GM23338 (cell line): ENCODE data around the gene TOR2A. TPM values are rescaled to one million over a fixed set of nuclear protein-coding genes. Genes with fewer than 3 reads are reported as not detected.
A peak's percentile ranks its signal among the peaks of the same experiment; 100 is the strongest.

Experiments used
- ATAC-seq: fragments of 200-7000 bp; cut with Tn5 transposase; 3 replicates; pipeline ENCODE4 v1.9.1; 2020
- DNase-seq: peaks from one replicate; pipeline ENCODE4 v3.0.0-alpha.2; 2015; ENCODE audit warnings: low spot score
- H2AFZ ChIP-seq: fragments of 200-600 bp; sonication (generic); 2 replicates; pipeline ENCODE4 v1.8.0; 2016; ENCODE audit warnings: antibody characterized with exemption, mild to moderate bottlenecking, moderate library complexity
- H3F3A ChIP-seq: fragments of 200-600 bp; sonication (generic); replicated peaks from 2 replicates; pipeline ENCODE4 v1.8.0; 2017; ENCODE audit warnings: antibody characterized with exemption, mixed run types, low read depth
- H3K27ac ChIP-seq: fragments of 200-600 bp; sonication (generic); 2 replicates; pipeline ENCODE4 v1.6.1; 2016; ENCODE audit warnings: low read depth
- H3K27me3 ChIP-seq: fragments of 200-600 bp; sonication (generic); 2 replicates; pipeline ENCODE4 v1.8.0; 2016; ENCODE audit warnings: mild to moderate bottlenecking, mixed run types, moderate library complexity; ENCODE audit not compliant: insufficient read depth
- H3K36me3 ChIP-seq: fragments of 200-600 bp; sonication (generic); 2 replicates; pipeline ENCODE4 v1.8.0; 2016; ENCODE audit warnings: mild to moderate bottlenecking; ENCODE audit not compliant: insufficient read depth
- H3K4me1 ChIP-seq: fragments of 200-600 bp; sonication (generic); 2 replicates; pipeline ENCODE4 v1.8.0; 2016; ENCODE audit warnings: mild to moderate bottlenecking, moderate library complexity; ENCODE audit not compliant: insufficient read depth
- H3K4me2 ChIP-seq: fragments of 200-600 bp; sonication (generic); 2 replicates; pipeline ENCODE4 v1.7.1; 2017; ENCODE audit warnings: mixed run types
- H3K4me3 ChIP-seq: fragments of 200-600 bp; sonication (generic); 2 replicates; pipeline ENCODE4 v1.6.1; 2016; ENCODE audit warnings: mixed run types
- H3K79me2 ChIP-seq: fragments of 200-600 bp; sonication (generic); replicated peaks from 2 replicates; pipeline ENCODE4 v1.8.0; 2017; ENCODE audit warnings: mild to moderate bottlenecking; ENCODE audit not compliant: insufficient read depth
- H3K9me2 ChIP-seq: fragments of 200-600 bp; sonication (generic); 2 replicates; pipeline ENCODE4 v1.8.0; 2017; ENCODE audit not compliant: insufficient read depth
- H4K20me1 ChIP-seq: fragments of 200-600 bp; sonication (generic); replicated peaks from 2 replicates; pipeline ENCODE4 v1.8.0; 2017; ENCODE audit warnings: mild to moderate bottlenecking; ENCODE audit not compliant: insufficient read depth
- H3K27ac Mint-ChIP-seq: 2 replicates; pipeline ENCODE4 v1.8.0; 2020; ENCODE audit warnings: inconsistent platforms, mild to moderate bottlenecking, moderate library complexity, mixed read lengths
- H3K27me3 Mint-ChIP-seq: 3 replicates; pipeline ENCODE4 v1.8.0; 2022; ENCODE audit warnings: low read depth, mild to moderate bottlenecking, moderate library complexity, mixed read lengths, inconsistent platforms; ENCODE audit not compliant: insufficient read depth, poor library complexity
- H3K36me3 Mint-ChIP-seq: 3 replicates; pipeline ENCODE4 v1.8.0; 2021; ENCODE audit warnings: low read depth, mild to moderate bottlenecking, inconsistent platforms, moderate library complexity, mixed read lengths
- H3K4me1 Mint-ChIP-seq: 3 replicates; pipeline ENCODE4 v1.8.0; 2020; ENCODE audit warnings: mild to moderate bottlenecking, inconsistent platforms, mixed read lengths
- H3K4me3 Mint-ChIP-seq: 3 replicates; pipeline ENCODE4 v1.8.0; 2021; ENCODE audit warnings: moderate library complexity, mild to moderate bottlenecking, inconsistent platforms, mixed read lengths
- H3K9me3 Mint-ChIP-seq: 3 replicates; pipeline ENCODE4 v1.8.0; 2020; ENCODE audit warnings: moderate library complexity, mild to moderate bottlenecking, inconsistent platforms, mixed read lengths
- CREB1 ChIP-seq: fragments of 250-450 bp; sonication (Bioruptor Pico); IDR thresholded peaks from 2 replicates; pipeline ENCODE4 v1.5.0; 2020; ENCODE audit warnings: low read depth, mild to moderate bottlenecking, moderate library complexity
- EZH2 ChIP-seq: fragments of 200-600 bp; sonication (generic); IDR thresholded peaks from one replicate; pipeline ENCODE4 v1.8.0; 2017; ENCODE audit warnings: antibody characterized with exemption, mild to moderate bottlenecking, low read depth; ENCODE audit not compliant: unreplicated experiment
- EZH2phosphoT487 ChIP-seq: fragments of 200-600 bp; sonication (generic); IDR thresholded peaks from one replicate; pipeline ENCODE4 v1.8.1; 2018; ENCODE audit warnings: antibody characterized with exemption; ENCODE audit not compliant: unreplicated experiment
- JUNB ChIP-seq: IDR thresholded peaks from one replicate; pipeline ENCODE4 v1.6.1; 2016; ENCODE audit warnings: antibody characterized with exemption; ENCODE audit not compliant: unreplicated experiment
- NANOG ChIP-seq: IDR thresholded peaks from 2 replicates; pipeline ENCODE4 v1.6.1; 2016; ENCODE audit warnings: antibody characterized with exemption, borderline replicate concordance
- POLR2AphosphoS5 ChIP-seq: IDR thresholded peaks from 2 replicates; pipeline ENCODE4 v1.6.1; 2016; ENCODE audit warnings: antibody characterized with exemption, low read depth
- STAT1 ChIP-seq: IDR thresholded peaks from one replicate; pipeline ENCODE4 v1.6.1; 2016; ENCODE audit warnings: antibody characterized with exemption; ENCODE audit not compliant: unreplicated experiment
- ZNF114 ChIP-seq: fragments of 250-450 bp; sonication (Bioruptor Pico); IDR thresholded peaks from 2 replicates; pipeline ENCODE4 v1.5.0; 2020; ENCODE audit warnings: mild to moderate bottlenecking, moderate library complexity
- ZNF331 ChIP-seq: fragments of 250-450 bp; sonication (Bioruptor Pico); IDR thresholded peaks from 2 replicates; pipeline ENCODE4 v1.5.0; 2020; ENCODE audit warnings: low read depth, mild to moderate bottlenecking, moderate library complexity
- polyA plus RNA-seq: library from polyadenylated mRNA; unstranded; fragments of >200 nt; fragmentation: Nextera tagmentation; extraction: Ambion mirVana; gene quantifications from 2 replicates; pipeline ENCODE4 v1.2.1, GENCODE V29; 2016
- total RNA-seq: library from RNA; depleted of rRNA; stranded (reverse); fragments of >200 nt; shearing (Covaris generic); gene quantifications from 2 replicates; pipeline ENCODE4 v1.2.3, GENCODE V29; 2014
- TF ChIP-seq, protein P1 (sequence below), 2 experiments: fragments of 200-600 bp in 1 of 2; sonication (generic) in 1 of 2; conservative IDR thresholded peaks; 2 replicates each; pipeline versions ENCODE4 v1.5.1 to v1.6.1; 2016 to 2017; ENCODE audit warnings: antibody characterized with exemption in 2 of 2, low read depth in 2 of 2, mild to moderate bottlenecking in 2 of 2, moderate library complexity in 1 of 2
- TF ChIP-seq, protein P2 (sequence below): IDR thresholded peaks from 2 replicates; pipeline ENCODE4 v1.6.1; 2016; ENCODE audit warnings: antibody characterized with exemption
- TF ChIP-seq, protein P3 (sequence below): fragments of 250-450 bp; sonication (Bioruptor Pico); IDR thresholded peaks from 2 replicates; pipeline ENCODE4 v1.5.0; 2020; ENCODE audit warnings: mild to moderate bottlenecking, moderate library complexity
- TF ChIP-seq, protein P4 (sequence below): IDR thresholded peaks from one replicate; pipeline ENCODE4 v1.6.1; 2018; ENCODE audit warnings: antibody characterized with exemption; ENCODE audit not compliant: unreplicated experiment

The TOR2A gene
- total and polyA plus RNA-seq, 2 experiments from 2014 or later, result 14.4 to 23.5 TPM

DNA sequence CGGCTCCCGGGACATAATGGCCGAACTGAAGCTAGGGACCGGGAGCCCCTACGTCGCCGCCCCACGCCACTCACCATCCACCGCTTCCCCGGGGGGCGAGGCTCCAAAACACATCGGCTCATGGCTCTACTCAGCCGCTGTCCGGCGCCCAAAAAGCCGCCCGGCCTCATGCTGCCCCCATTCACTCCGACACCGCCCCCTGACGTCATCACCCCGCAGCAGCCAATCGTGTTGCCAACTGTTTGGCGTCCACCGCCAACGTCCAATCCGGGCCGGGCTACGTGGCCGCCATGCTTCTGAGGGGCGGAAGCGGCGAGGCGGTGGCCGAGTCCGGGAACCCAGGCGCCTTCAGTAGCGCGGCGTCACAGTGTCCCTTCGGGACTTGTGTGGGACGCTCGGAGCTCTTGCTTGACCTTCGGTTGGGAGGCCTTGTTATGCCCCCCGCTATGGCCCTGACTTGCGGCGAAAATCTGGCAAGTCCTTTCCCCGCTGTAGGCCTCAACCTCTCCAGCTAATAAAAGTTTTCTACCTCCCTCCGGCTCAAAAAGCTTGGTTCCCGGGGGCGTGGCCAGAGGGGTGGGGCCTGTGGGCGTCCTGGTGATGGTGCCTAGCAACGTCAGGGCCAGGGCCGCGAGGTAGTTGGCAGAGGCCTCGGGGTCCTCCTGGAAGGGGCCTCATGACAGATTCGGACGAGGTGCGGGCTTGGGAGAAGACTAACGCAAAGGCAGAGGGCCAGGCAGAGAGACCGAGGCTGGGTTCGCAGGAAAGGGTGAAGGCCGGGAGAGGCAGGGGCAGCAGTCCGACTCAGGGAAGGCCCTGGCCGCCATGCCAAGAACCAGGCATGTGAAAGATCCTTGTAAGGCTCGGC lies 19.4 kb downstream of the TOR2A start, which contains the start of the genes PTRH1 and TTC16:
Gene PTRH1 (minus strand): TSS at position 194 of the 868 bp plus-strand sequence. CDS start 24 bp downstream, at position 170.
Gene TTC16 (plus strand): TSS at position 610 of the 868 bp plus-strand sequence. CDS start 67 bp downstream, at position 677.
- H3K27me3 Mint-ChIP-seq, result peaks cover 15% of the 10 kb centered on the region
- DNase-seq (peak; percentile 99), ATAC-seq (peak; percentile 89)
- no peaks in the 10 kb centered on the region for H3K9me2 ChIP-seq
- peak within 1 kb of the TSS; percentile 77 for H3K27ac Mint-ChIP-seq
- H4K20me1 ChIP-seq, result no peaks in the 10 kb centered on the region
- no peaks in the 10 kb centered on the region for H3K9me3 Mint-ChIP-seq
- H3F3A ChIP-seq, result 0 out of 2 replicates have a peak, but pooled peaks cover 7% of the 10 kb centered on the region
- no peaks in the 10 kb centered on the region for H3K27me3 ChIP-seq
- H3K4me2 ChIP-seq, result peak within 1 kb of the TSS; percentile 95
- no peaks in the 10 kb centered on the region for H3K79me2 ChIP-seq
- peak within 1 kb of the TSS; percentile 98 for H3K4me3 Mint-ChIP-seq
- H2AFZ ChIP-seq, result peak within 1 kb of the TSS; percentile 94
- peaks cover 10% of the 10 kb centered on the region for H3K4me1 ChIP-seq
- H3K36me3 Mint-ChIP-seq, result no peaks in the 10 kb centered on the region
- peak within 1 kb of the TSS; percentile 66 for H3K4me3 ChIP-seq
- no peaks in the 10 kb centered on the region for H3K36me3 ChIP-seq
- TF ChIP-seq, protein P1, sequence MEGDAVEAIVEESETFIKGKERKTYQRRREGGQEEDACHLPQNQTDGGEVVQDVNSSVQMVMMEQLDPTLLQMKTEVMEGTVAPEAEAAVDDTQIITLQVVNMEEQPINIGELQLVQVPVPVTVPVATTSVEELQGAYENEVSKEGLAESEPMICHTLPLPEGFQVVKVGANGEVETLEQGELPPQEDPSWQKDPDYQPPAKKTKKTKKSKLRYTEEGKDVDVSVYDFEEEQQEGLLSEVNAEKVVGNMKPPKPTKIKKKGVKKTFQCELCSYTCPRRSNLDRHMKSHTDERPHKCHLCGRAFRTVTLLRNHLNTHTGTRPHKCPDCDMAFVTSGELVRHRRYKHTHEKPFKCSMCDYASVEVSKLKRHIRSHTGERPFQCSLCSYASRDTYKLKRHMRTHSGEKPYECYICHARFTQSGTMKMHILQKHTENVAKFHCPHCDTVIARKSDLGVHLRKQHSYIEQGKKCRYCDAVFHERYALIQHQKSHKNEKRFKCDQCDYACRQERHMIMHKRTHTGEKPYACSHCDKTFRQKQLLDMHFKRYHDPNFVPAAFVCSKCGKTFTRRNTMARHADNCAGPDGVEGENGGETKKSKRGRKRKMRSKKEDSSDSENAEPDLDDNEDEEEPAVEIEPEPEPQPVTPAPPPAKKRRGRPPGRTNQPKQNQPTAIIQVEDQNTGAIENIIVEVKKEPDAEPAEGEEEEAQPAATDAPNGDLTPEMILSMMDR (conservative IDR thresholded peaks at IDR 0.05; ENCODE audit: low read depth in 2 of 2), result no peak
- TF ChIP-seq CREB1 (CRISPR knock-in tag) (peak; percentile 97), STAT1 (no peak), ZNF114 (CRISPR knock-in tag) (no peak), ZNF331 (CRISPR knock-in tag) (no peak), EZH2 (no peak), NANOG (no peak), JUNB (no peak), EZH2phosphoT487 (no peak), POLR2AphosphoS5 (peak; percentile 46; the same call in 1 of the 2 replicates)
- TF ChIP-seq, protein P2, sequence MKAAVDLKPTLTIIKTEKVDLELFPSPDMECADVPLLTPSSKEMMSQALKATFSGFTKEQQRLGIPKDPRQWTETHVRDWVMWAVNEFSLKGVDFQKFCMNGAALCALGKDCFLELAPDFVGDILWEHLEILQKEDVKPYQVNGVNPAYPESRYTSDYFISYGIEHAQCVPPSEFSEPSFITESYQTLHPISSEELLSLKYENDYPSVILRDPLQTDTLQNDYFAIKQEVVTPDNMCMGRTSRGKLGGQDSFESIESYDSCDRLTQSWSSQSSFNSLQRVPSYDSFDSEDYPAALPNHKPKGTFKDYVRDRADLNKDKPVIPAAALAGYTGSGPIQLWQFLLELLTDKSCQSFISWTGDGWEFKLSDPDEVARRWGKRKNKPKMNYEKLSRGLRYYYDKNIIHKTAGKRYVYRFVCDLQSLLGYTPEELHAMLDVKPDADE, result peak; percentile 81; the same call in 1 of the 2 replicates
- TF ChIP-seq, protein P3, sequence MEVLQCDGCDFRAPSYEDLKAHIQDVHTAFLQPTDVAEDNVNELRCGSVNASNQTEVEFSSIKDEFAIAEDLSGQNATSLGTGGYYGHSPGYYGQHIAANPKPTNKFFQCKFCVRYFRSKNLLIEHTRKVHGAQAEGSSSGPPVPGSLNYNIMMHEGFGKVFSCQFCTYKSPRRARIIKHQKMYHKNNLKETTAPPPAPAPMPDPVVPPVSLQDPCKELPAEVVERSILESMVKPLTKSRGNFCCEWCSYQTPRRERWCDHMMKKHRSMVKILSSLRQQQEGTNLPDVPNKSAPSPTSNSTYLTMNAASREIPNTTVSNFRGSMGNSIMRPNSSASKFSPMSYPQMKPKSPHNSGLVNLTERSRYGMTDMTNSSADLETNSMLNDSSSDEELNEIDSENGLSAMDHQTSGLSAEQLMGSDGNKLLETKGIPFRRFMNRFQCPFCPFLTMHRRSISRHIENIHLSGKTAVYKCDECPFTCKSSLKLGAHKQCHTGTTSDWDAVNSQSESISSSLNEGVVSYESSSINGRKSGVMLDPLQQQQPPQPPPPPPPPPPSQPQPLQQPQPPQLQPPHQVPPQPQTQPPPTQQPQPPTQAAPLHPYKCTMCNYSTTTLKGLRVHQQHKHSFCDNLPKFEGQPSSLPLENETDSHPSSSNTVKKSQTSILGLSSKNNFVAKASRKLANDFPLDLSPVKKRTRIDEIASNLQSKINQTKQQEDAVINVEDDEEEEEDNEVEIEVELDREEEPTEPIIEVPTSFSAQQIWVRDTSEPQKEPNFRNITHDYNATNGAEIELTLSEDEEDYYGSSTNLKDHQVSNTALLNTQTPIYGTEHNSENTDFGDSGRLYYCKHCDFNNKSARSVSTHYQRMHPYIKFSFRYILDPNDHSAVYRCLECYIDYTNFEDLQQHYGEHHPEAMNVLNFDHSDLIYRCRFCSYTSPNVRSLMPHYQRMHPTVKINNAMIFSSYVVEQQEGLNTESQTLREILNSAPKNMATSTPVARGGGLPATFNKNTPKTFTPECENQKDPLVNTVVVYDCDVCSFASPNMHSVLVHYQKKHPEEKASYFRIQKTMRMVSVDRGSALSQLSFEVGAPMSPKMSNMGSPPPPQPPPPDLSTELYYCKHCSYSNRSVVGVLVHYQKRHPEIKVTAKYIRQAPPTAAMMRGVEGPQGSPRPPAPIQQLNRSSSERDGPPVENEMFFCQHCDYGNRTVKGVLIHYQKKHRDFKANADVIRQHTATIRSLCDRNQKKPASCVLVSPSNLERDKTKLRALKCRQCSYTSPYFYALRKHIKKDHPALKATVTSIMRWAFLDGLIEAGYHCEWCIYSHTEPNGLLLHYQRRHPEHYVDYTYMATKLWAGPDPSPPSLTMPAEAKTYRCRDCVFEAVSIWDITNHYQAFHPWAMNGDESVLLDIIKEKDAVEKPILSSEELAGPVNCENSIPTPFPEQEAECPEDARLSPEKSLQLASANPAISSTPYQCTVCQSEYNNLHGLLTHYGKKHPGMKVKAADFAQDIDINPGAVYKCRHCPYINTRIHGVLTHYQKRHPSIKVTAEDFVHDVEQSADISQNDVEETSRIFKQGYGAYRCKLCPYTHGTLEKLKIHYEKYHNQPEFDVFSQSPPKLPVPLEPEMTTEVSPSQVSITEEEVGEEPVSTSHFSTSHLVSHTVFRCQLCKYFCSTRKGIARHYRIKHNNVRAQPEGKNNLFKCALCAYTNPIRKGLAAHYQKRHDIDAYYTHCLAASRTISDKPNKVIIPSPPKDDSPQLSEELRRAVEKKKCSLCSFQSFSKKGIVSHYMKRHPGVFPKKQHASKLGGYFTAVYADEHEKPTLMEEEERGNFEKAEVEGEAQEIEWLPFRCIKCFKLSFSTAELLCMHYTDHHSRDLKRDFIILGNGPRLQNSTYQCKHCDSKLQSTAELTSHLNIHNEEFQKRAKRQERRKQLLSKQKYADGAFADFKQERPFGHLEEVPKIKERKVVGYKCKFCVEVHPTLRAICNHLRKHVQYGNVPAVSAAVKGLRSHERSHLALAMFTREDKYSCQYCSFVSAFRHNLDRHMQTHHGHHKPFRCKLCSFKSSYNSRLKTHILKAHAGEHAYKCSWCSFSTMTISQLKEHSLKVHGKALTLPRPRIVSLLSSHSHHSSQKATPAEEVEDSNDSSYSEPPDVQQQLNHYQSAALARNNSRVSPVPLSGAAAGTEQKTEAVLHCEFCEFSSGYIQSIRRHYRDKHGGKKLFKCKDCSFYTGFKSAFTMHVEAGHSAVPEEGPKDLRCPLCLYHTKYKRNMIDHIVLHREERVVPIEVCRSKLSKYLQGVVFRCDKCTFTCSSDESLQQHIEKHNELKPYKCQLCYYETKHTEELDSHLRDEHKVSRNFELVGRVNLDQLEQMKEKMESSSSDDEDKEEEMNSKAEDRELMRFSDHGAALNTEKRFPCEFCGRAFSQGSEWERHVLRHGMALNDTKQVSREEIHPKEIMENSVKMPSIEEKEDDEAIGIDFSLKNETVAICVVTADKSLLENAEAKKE, result no peak
- TF ChIP-seq, protein P4, sequence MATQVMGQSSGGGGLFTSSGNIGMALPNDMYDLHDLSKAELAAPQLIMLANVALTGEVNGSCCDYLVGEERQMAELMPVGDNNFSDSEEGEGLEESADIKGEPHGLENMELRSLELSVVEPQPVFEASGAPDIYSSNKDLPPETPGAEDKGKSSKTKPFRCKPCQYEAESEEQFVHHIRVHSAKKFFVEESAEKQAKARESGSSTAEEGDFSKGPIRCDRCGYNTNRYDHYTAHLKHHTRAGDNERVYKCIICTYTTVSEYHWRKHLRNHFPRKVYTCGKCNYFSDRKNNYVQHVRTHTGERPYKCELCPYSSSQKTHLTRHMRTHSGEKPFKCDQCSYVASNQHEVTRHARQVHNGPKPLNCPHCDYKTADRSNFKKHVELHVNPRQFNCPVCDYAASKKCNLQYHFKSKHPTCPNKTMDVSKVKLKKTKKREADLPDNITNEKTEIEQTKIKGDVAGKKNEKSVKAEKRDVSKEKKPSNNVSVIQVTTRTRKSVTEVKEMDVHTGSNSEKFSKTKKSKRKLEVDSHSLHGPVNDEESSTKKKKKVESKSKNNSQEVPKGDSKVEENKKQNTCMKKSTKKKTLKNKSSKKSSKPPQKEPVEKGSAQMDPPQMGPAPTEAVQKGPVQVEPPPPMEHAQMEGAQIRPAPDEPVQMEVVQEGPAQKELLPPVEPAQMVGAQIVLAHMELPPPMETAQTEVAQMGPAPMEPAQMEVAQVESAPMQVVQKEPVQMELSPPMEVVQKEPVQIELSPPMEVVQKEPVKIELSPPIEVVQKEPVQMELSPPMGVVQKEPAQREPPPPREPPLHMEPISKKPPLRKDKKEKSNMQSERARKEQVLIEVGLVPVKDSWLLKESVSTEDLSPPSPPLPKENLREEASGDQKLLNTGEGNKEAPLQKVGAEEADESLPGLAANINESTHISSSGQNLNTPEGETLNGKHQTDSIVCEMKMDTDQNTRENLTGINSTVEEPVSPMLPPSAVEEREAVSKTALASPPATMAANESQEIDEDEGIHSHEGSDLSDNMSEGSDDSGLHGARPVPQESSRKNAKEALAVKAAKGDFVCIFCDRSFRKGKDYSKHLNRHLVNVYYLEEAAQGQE, result no peak
- peaks cover 22% of the 10 kb centered on the region for H3K4me1 Mint-ChIP-seq
- no peak within 1 kb of the TSS for H3K27ac ChIP-seq
